Body of pancreas (tissue), 4 donors: Measurements from ENCODE around the gene WDFY3. TPM values are rescaled to one million over a fixed set of nuclear protein-coding genes. Genes with fewer than 3 reads are reported as not detected.

Experiments used
- ATAC-seq: fragments of 150-250 bp; one replicate; pipeline ENCODE4 v1.9.1; 2016
- DNase-seq, 4 donors: peaks; one replicate each; pipeline ENCODE4 v3.0.0-alpha.2; 2019
- H3K27ac ChIP-seq, 4 donors: fragments of 200-600 bp; sonication (generic); 1 replicate in 3 of 4; 2 replicates in 1 of 4; pipeline versions ENCODE4 v1.5.1 to v1.6.1; 2016 to 2019; ENCODE audit warnings: mild to moderate bottlenecking in 1 of 4, mixed read lengths in 1 of 4, moderate library complexity in 1 of 4
- H3K27me3 ChIP-seq, 2 donors: fragments of 200-600 bp; sonication (generic); one replicate each; pipeline ENCODE4 v1.6.0; 2016; ENCODE audit warnings: mild to moderate bottlenecking in 1 of 2
- H3K36me3 ChIP-seq, 2 donors: fragments of 200-600 bp; sonication (generic); replicated peaks in 1 of 2; 2 replicates each; pipeline ENCODE4 v1.5.1; 2016; ENCODE audit warnings: low read depth in 2 of 2; ENCODE audit not compliant: insufficient read depth in 1 of 2
- H3K4me1 ChIP-seq: fragments of 200-600 bp; sonication (generic); one replicate; pipeline ENCODE4 v1.6.0; 2016
- H3K4me3 ChIP-seq, 2 donors: fragments of 200-600 bp; sonication (generic); 1 replicate in 1 of 2; 2 replicates in 1 of 2; pipeline ENCODE4 v1.5.1; 2016 to 2019
- H3K9me3 ChIP-seq, 3 donors: fragments of 200-600 bp; sonication (generic); 1 replicate in 2 of 3; 2 replicates in 1 of 3; pipeline ENCODE4 v1.5.1; 2016
- POLR2A ChIP-seq, 3 donors: fragments of 450-650 bp; IDR thresholded peaks; one replicate each; pipeline ENCODE4 v1.6.1; 2016; ENCODE audit warnings: antibody characterized with exemption in 3 of 3, mild to moderate bottlenecking in 2 of 3
- WGBS, 2 donors: methylation state at CpG; one replicate each; pipeline ENCODE4 v1.1.5; 2017; 5-methylcytosine and 5-hydroxymethylcytosine counted together
- intact Hi-C: fragments of 100-400 bp; cut with DNase I; formaldehyde crosslinking; loops from one replicate; pipeline ENCODE4 v1.15.1; 2023
- total RNA-seq, 2 donors: library from RNA; depleted of rRNA; stranded (reverse); fragments of >200 nt; gene quantifications; one replicate each; pipeline ENCODE4 v1.1.0, GENCODE V29; 2016
- TF ChIP-seq, protein P1 (sequence below), 7 experiments: fragments of 450-650 bp in 4 of 7; fragments of 200-600 bp in 3 of 7; sonication (generic) in 3 of 7; IDR thresholded peaks; one replicate each; pipeline ENCODE4 v1.5.1; 2016 to 2019; ENCODE audit warnings: antibody characterized with exemption in 7 of 7

WDFY3 gene
- total RNA-seq, 2 donors from 2014 or later: 36.1 to 55.0 TPM

- 82 to 100% methylated on average over 1 of the region's 1 CpG for WGBS, 2 donors
- no peaks in the 10 kb centered on the region for H3K36me3 ChIP-seq
- no peak for ATAC-seq
These were observed 88.4 kb downstream of the WDFY3 start for GRCh38 chr4:84878090-84878489.

GRCh38 chr4:84877051-84877833 is 89.2 kb downstream of the WDFY3 start:
- Histone ChIP-seq H3K36me3 (no peaks in the 10 kb centered on the region), H3K4me3 (no peak overlapping the region), H3K4me1 (no peaks in the 10 kb centered on the region), H3K27me3 (no peaks in the 10 kb centered on the region), H3K27ac (no peak overlapping the region), H3K9me3 (no peaks in the 10 kb centered on the region)
- ATAC-seq (no peak), DNase-seq (no peak)
- intact Hi-C loops: no loop called here
- TF ChIP-seq, protein P1, sequence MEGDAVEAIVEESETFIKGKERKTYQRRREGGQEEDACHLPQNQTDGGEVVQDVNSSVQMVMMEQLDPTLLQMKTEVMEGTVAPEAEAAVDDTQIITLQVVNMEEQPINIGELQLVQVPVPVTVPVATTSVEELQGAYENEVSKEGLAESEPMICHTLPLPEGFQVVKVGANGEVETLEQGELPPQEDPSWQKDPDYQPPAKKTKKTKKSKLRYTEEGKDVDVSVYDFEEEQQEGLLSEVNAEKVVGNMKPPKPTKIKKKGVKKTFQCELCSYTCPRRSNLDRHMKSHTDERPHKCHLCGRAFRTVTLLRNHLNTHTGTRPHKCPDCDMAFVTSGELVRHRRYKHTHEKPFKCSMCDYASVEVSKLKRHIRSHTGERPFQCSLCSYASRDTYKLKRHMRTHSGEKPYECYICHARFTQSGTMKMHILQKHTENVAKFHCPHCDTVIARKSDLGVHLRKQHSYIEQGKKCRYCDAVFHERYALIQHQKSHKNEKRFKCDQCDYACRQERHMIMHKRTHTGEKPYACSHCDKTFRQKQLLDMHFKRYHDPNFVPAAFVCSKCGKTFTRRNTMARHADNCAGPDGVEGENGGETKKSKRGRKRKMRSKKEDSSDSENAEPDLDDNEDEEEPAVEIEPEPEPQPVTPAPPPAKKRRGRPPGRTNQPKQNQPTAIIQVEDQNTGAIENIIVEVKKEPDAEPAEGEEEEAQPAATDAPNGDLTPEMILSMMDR (IDR thresholded peaks at IDR 0.05): no peak
- no peak for TF ChIP-seq POLR2A (IDR thresholded peaks at IDR 0.05)
- WGBS, 2 donors: 90 to 94% methylated on average over 5 of the region's 5 CpGs

More at GRCh38 chr4:84878090-84878489, 88.4 kb downstream of the WDFY3 start:
- no peaks in the 10 kb centered on the region for H3K27me3 ChIP-seq
- no peaks in the 10 kb centered on the region for H3K4me1 ChIP-seq
- no peak overlapping the region for H3K27ac ChIP-seq
- H3K4me3 ChIP-seq: no peak overlapping the region
- DNase-seq: no peak
- H3K9me3 ChIP-seq: no peaks in the 10 kb centered on the region
- no peak for TF ChIP-seq POLR2A (IDR thresholded peaks at IDR 0.05)
- TF ChIP-seq, protein P1 (IDR thresholded peaks at IDR 0.05): no peak
- intact Hi-C loops: no loop called here

DNA sequence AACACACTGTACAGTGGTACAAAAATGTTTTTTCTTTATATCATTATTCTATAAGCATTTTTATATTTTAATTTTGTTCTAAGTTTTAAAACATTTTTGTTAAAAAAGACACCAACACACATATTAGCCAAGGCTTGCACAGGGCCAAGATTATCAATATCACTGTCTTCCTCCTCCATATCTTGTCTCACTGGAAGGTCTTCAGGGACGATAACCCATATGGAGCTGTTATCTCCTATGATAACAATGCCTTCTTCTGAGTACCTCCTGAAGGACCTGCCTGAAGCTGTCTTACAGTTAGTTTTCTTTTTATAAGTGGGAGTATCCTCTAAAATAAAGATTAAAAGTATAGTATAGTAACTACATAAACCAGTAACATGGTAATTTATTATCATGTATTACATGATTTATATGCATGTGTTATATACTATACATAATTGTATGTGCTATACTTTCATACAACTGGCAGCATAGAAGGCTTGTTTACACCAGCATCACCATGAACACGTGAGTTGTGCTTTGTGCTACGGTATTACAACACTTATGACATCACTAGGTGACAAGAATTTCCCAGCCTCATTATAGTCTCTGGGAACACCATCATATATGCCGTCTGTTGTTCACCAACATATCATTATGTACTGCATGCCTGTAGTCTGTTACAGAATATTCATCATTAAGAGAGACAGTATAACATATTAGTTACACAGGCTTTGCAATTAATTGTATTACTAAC is 90.7 kb downstream of the WDFY3 start:
- ATAC-seq: no peak
- Histone ChIP-seq H3K27me3 (no peaks in the 10 kb centered on the region), H3K27ac (no peak overlapping the region), H3K4me3 (no peak overlapping the region), H3K4me1 (no peaks in the 10 kb centered on the region), H3K36me3 (no peaks in the 10 kb centered on the region), H3K9me3 (no peaks in the 10 kb centered on the region)
- WGBS, 2 donors: 85 to 86% methylated on average over 4 of the region's 4 CpGs
- no peak for TF ChIP-seq POLR2A (IDR thresholded peaks at IDR 0.05)
- TF ChIP-seq, protein P1 (IDR thresholded peaks at IDR 0.05): no peak
- intact Hi-C loops: no loop called here
- DNase-seq: no peak

- ATAC-seq (no peak), DNase-seq (no peak)
- Histone ChIP-seq H3K36me3 (no peaks in the 10 kb centered on the region), H3K27me3 (no peaks in the 10 kb centered on the region), H3K27ac (no peak overlapping the region), H3K4me3 (no peak overlapping the region), H3K9me3 (no peaks in the 10 kb centered on the region), H3K4me1 (no peaks in the 10 kb centered on the region)
- WGBS, 2 donors: 90 to 96% methylated on average over 3 of the region's 3 CpGs
- no peak for TF ChIP-seq POLR2A (IDR thresholded peaks at IDR 0.05)
- TF ChIP-seq, protein P1 (IDR thresholded peaks at IDR 0.05): no peak
- intact Hi-C loops: no loop called here
These were observed 91.9 kb downstream of the WDFY3 start for GRCh38 chr4:84874619-84875018.
